SW 1271 (cell line): ENCODE data around the gene GPRIN1.
"Not testable (repeated sequence)": the region's sequence is repeated elsewhere in the genome, so short reads cannot be mapped to it uniquely, and the experiment has no call there.

Source experiments
- DNase-seq, 2 experiments: peaks; one replicate each; lab custom pipeline; 2025; lab: John Stamatoyannopoulos, UW

GPRIN1 gene

GRCh38 chr5:176624938-176625337 lies 15.0 kb upstream of the GPRIN1 start:
- no peak for DNase-seq

GRCh38 chr5:176624142-176624541 lies 14.2 kb upstream of the GPRIN1 start:
- no peak for DNase-seq

GRCh38 chr5:176621661-176622079 lies 11.7 kb upstream of the GPRIN1 start:
- DNase-seq: no peak

GRCh38 chr5:176620333-176620981 lies 10.5 kb upstream of the GPRIN1 start:
- peak in 1 of 2 experiments; percentile 18 for DNase-seq

- no peak for DNase-seq
Observed at GRCh38 chr5:176619569-176620332, 9.8 kb upstream of the GPRIN1 start.

GRCh38 chr5:176619203-176619568 lies 9.2 kb upstream of the GPRIN1 start:
- peak; percentile 61 to 82 for DNase-seq

GRCh38 chr5:176618783-176619182 lies 8.8 kb upstream of the GPRIN1 start:
- no peak for DNase-seq

GRCh38 chr5:176616511-176616910 lies 6.6 kb upstream of the GPRIN1 start:
- no peak for DNase-seq

- peak; percentile 16 to 42 for DNase-seq
Observed at GRCh38 chr5:176614805-176615478, 5.0 kb upstream of the GPRIN1 start.

- no peak for DNase-seq
Observed at GRCh38 chr5:176612855-176613254, 2.9 kb upstream of the GPRIN1 start.

GRCh38 chr5:176612008-176612407 lies 2.1 kb upstream of the GPRIN1 start:
- DNase-seq: no peak

GRCh38 chr5:176611435-176611834 lies 1.5 kb upstream of the GPRIN1 start:
- no peak for DNase-seq

- no peak for DNase-seq
Observed at GRCh38 chr5:176610435-176610773, 448 bp upstream of the GPRIN1 start.

GRCh38 chr5:176608937-176609723 lies 826 bp downstream of the GPRIN1 start:
- no peak for DNase-seq

- no peak for DNase-seq
Observed at GRCh38 chr5:176608142-176608705, 1.7 kb downstream of the GPRIN1 start.

- no peak for DNase-seq
Observed at GRCh38 chr5:176606875-176607274, 3.1 kb downstream of the GPRIN1 start.

GRCh38 chr5:176606032-176606431 lies 3.9 kb downstream of the GPRIN1 start:
- no peak for DNase-seq

GRCh38 chr5:176603091-176603490 lies 6.9 kb downstream of the GPRIN1 start:
- no peak for DNase-seq

- DNase-seq: no peak
Observed at GRCh38 chr5:176601901-176602482, 8.0 kb downstream of the GPRIN1 start.

- not testable (repeated sequence) for DNase-seq
Observed at GRCh38 chr5:176599749-176600430, 10.1 kb downstream of the GPRIN1 start.
